MV-4-11 (cell line): ENCODE data around the gene RNF32.
"Not testable (repeated sequence)": the region's sequence is repeated elsewhere in the genome, so short reads cannot be mapped to it uniquely, and the experiment has no call there.

Experiments used
- DNase-seq: peaks from one replicate; lab custom pipeline; 2025; lab: John Stamatoyannopoulos, UW

Gene RNF32

DNA sequence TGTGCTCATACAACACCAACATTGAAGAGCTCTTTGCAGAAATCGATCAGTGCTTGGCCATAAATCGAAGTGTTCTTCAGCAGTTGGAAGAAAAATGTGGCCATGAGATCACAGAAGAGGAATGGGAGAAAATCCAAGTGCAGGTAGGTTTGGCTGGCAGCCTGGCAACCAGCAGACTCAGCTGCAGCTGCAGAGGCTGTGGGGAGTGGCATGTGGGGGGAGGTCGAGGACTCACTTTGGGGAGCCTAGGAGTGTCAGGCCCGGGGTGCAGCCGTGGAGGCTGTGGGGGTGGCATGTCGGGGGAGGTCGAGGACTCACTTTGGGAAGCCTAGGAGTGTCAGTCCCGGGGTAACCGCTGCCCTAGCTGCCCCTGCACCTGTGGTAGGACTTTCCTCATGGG lies 35.1 kb downstream of the RNF32 start:
- DNase-seq, result no peak

DNA sequence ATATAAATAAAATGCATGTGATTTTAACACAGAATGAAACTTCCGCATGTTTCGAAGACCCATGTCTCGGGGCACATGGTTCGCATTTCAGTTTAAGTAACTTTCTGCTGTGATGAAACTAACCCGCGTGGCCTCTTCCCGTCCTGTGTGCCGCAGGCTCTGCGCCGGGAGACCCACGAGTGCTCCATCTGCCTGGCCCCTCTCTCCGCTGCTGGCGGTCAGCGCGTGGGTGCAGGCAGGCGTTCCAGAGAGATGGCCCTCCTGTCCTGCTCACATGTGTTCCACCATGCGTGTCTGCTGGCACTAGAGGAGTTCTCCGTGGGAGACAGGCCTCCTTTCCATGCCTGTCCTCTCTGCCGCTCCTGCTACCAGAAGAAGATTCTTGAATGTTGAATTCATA lies 35.7 kb downstream of the RNF32 start:
- DNase-seq, result no peak

GRCh38 chr7:156677374-156678054 lies 36.9 kb downstream of the RNF32 start:
- DNase-seq, result no peak

- DNase-seq, result no peak
Observed at GRCh38 chr7:156680281-156680680, 39.7 kb downstream of the RNF32 start.

DNA sequence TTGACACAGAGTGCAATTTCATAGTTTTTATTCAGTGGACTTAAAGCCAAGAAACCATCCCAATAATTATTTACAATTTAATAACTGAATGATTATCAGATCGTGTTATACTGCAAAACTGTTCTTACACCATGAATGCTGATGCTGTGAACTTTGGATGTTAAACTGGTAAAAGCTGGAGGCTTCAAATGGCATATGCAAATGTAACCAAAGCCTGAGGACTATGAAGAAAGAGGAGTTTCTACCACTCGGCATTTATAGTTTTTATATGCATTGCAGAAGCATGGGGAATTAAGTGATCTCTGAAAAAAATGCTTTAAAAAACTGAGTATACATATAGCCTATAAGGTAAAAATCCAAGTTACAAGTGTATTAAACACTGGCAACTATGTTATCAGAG lies 42.4 kb downstream of the RNF32 start:
- DNase-seq, result no peak

DNA sequence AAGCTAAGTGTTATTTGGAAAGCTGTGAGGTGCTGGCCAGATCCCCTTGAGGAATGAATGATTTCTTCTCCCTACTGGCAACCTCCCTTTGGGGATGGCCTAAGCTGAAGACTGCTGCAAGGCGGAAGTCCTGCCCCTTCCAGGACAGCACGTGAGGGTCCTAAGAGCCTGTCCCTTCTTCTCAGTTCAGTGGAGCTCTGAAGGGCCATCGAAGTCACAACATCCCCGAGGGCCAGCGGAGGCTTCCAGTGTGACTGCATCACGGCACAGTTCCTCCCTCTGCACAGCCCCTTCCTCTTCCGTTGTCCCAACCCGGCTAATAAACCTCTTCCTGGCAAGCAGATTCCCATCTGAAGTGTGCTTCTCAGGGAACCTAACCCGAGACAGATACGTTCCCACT lies 43.7 kb downstream of the RNF32 start:
- DNase-seq, result no peak

DNA sequence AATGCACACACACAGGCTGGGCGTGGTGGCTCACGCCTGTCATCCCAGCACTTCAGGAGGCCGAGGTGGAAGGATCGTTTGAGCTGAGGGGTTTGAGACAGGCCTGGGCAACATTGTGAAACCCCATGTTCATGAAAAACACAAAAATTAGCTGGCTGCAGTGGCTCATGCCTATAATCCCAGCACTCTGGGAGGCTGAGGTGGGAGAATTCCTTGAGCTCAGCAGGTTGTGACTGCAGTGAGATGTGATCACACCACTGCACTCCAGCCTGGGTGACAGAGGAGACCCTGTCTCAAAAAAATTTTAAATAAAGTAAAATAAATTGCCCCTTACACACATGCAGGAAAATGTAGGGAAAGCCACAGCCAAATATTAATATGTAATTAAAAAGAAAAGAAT lies 44.1 kb downstream of the RNF32 start:
- DNase-seq, result no peak

DNA sequence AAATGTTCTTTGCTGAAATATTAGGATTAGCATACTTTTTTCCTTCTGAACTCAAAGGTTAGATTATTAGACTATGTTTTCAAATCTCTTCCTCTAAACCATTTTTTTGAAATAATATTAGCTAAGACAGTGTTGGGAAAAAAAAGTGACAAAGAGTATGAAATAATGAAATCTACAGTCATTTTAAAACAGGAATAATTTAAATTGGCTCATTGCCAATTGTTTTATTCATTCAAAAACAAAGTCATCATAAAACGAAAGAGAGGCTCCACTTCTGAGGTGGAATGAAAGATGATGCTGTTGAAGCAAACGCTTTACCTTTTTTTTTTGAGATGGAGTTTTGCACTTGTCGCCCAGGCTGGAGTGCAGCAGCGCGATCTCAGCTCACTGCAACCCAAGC lies 51.2 kb downstream of the RNF32 start:
- no peak for DNase-seq

DNA sequence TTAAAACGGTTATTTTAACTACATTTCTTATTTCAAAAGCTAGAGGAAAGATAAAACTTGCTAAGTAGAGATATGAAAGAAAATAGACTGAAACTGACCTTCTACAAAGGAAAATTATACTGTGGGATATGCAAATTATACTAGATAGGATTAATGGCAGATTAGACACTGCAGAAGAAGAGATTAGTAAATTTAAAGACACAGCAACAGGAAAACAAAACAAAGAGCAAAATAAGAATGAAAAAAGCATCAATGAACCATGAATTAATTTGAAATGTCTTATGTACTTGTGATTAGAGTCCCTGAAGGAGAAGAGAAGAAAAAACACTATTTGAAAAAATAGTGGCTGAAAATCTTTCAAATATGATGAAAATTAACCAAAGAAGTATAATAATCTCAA lies 52.3 kb downstream of the RNF32 start:
- DNase-seq, result no peak

GRCh38 chr7:156693627-156694026 lies 53.1 kb downstream of the RNF32 start:
- DNase-seq, result no peak

DNA sequence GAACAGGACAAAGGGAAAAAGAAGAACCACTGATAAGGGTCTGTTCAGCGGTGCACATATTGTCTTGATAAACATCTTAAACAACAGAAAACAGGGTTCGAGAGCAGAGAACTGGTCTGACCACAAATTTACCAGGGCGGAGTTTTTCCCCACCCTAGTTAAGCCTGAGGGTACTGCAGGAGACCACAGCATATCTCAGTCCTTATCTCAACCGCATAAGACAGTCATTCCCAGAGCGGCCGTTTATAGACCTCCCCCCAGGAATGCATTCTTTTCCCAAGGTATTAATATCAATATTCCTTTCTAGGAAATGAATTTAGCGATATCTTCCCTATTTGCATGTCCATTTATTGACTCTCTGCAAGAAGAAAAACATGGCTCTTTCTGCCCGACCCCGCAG lies 56.7 kb downstream of the RNF32 start:
- DNase-seq, result peak; percentile 2

DNA sequence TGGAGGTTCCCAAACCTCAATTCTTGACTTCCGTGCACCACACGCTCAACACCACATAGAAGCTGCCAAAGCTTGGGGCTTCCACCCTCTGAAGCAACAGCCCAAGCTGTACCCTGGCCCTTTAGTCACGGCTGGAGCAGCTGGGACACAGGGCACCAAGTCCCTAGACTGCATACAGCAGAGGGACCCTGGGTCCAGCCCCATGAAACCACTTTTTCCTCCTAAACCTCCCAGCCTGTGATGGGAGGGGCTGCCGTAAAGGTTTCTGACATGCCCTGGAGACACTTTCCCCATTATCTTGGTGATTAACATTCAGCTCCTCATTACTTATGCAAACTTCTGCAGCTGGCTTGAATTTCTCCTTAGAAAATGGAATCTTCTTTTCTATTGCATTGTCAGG lies 57.9 kb downstream of the RNF32 start:
- not testable (repeated sequence) for DNase-seq

DNA sequence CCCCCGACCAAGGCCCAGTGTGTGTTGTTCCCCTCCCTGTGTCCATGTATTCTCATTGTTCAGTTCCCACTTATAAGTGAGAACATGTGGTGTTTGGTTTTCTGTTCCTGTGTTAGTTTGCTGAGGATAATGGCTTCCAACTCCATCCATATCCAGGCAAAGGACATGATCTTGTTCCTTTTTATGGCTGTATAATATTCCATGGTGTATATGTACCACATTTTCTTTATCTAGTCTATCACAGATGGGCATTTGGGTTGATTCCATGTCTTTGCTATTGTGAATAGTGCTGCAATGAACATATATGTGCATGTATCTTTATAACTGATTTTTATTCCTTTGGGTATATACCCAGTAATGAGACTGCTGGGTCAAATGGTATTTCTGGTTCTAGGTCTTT lies 61.2 kb downstream of the RNF32 start:
- DNase-seq, result not testable (repeated sequence)

- DNase-seq, result no peak
Observed at GRCh38 chr7:156702399-156702798, 61.8 kb downstream of the RNF32 start.

DNA sequence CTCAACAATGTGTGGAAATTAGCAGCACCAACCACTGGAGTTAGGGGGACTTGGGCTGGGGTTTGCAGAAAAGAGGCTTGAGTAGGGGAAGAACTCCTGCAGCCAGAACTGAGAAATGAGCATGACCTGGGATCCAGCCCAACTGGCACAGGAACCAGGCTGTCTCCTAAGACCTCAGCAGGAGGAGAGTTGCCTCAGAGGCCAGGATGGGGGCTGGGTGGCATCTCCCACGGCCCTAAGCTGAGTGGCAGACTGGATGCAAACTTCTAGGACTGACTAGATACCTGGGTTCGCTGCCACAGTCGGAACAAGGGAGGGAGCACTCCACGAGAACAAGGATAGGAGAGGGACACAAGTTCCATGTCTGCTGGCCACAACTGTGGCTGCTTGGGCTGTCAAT lies 62.6 kb downstream of the RNF32 start:
- DNase-seq, result no peak

GRCh38 chr7:156703773-156704482 lies 63.4 kb downstream of the RNF32 start:
- DNase-seq, result peak; percentile 30

DNA sequence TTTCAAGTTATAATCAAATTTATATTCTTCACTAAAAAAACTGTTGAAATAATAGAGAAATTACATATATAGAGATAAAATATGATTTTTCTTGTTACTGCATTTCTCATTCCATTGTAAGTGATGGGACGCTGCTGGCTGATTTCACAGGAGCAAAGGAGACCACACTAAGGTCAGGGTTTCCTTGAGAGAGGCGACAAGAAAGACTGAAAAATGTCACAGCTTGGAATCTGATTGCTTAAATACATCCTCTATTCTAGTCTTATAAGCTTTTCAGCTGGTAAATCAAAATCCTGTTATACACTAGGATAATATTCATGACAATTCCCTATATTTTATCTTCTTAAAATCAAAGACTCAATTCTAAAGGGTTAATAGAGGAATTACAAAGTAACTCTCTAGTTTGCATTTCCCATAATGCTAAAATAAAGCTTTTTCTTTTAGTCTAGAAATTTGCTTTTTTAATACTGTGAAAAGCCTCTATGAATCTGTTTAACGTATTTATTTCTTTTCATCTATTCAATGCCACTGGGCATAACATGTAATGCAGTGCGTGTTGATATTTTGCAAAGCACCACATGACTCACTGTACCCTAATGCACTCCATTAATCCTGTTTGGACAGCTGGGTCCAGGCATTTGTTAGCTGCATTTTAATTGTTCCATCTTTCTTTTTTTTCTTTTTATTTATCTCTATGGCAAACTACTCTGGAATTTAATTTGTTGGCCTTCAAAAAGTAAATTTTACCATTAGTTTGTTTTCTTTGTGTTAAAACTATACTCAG lies 81.7 kb downstream of the RNF32 start:
- no peak for DNase-seq

GRCh38 chr7:156725073-156725472 lies 84.5 kb downstream of the RNF32 start:
- DNase-seq, result no peak

DNA sequence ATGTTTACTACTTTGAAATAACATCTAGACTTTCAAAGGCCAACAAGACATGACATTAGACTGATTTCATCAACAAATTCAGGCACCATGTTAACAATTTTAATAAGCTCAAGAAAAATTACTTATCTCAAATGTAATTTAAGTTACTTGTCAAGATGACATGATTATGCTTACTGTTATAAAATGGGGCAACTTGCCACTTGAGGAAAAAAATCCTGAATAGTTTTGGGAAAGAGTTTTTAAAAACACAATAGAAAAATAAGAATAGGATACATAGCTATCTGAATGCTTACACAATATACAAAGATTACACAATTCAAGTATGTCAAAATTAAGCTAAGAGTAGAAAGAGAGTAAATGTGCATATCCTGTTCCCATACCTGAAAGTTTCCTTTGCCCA lies 85.4 kb downstream of the RNF32 start:
- no peak for DNase-seq
